Epithelial cell of esophagus (primary cell): ENCODE results near the gene TMEM207.
A peak's percentile ranks its signal among the peaks of the same experiment; 100 is the strongest.

Experiments used
- DNase-seq: peaks from one replicate; pipeline ENCODE4 v3.0.0; 2010; ENCODE audit warnings: low read depth
- H3K4me3 ChIP-seq: 2 replicates; pipeline ENCODE4 v1.5.1; 2011; ENCODE audit warnings: mild to moderate bottlenecking, low read length, control low read depth
- CTCF ChIP-seq: IDR thresholded peaks from 2 replicates; pipeline ENCODE4 v1.5.1; 2011; ENCODE audit warnings: low read depth, mild to moderate bottlenecking, low read length, control low read depth, inconsistent platforms; ENCODE audit not compliant: insufficient read depth; ENCODE audit errors: missing control alignments

The TMEM207 gene

GRCh38 chr3:190494907-190495306 is 45.2 kb upstream of the TMEM207 start:
- H3K4me3 ChIP-seq = no peak overlapping the region
- TF ChIP-seq CTCF = no peak
- no peak for DNase-seq

- H3K4me3 ChIP-seq = no peak overlapping the region
- DNase-seq = no peak
- TF ChIP-seq CTCF = no peak
Measured at GRCh38 chr3:190492966-190493365, 43.3 kb upstream of the TMEM207 start.

GRCh38 chr3:190492129-190492528 is 42.4 kb upstream of the TMEM207 start:
- no peak for DNase-seq
- no peak for TF ChIP-seq CTCF
- no peak overlapping the region for H3K4me3 ChIP-seq

- DNase-seq = peak; percentile 76
- no peak for TF ChIP-seq CTCF
- H3K4me3 ChIP-seq = no peak overlapping the region
Measured at GRCh38 chr3:190491533-190492054, 41.9 kb upstream of the TMEM207 start.

GRCh38 chr3:190486908-190487607 is 37.4 kb upstream of the TMEM207 start:
- DNase-seq = no peak
- H3K4me3 ChIP-seq = no peak overlapping the region

GRCh38 chr3:190486533-190486864 is 36.8 kb upstream of the TMEM207 start:
- no peak for DNase-seq
- no peak for TF ChIP-seq CTCF

More at GRCh38 chr3:190486908-190487607, 37.4 kb upstream of the TMEM207 start:
- TF ChIP-seq CTCF = no peak

More at GRCh38 chr3:190486533-190486864, 36.8 kb upstream of the TMEM207 start:
- H3K4me3 ChIP-seq = no peak overlapping the region
